ENCODE data around the gene SPECC1. TPM values are rescaled to one million over a fixed set of nuclear protein-coding genes. Genes with fewer than 3 reads are reported as not detected.
A peak's percentile ranks its signal among the peaks of the same experiment; 100 is the strongest.

The SPECC1 gene
- total and polyA plus RNA-seq, 9 of the 15 experiments (the other 6 are each of a cell fraction or from before 2014, with no cell fraction given), result 2.4 to 19.6 (median 14.7) TPM

DNA sequence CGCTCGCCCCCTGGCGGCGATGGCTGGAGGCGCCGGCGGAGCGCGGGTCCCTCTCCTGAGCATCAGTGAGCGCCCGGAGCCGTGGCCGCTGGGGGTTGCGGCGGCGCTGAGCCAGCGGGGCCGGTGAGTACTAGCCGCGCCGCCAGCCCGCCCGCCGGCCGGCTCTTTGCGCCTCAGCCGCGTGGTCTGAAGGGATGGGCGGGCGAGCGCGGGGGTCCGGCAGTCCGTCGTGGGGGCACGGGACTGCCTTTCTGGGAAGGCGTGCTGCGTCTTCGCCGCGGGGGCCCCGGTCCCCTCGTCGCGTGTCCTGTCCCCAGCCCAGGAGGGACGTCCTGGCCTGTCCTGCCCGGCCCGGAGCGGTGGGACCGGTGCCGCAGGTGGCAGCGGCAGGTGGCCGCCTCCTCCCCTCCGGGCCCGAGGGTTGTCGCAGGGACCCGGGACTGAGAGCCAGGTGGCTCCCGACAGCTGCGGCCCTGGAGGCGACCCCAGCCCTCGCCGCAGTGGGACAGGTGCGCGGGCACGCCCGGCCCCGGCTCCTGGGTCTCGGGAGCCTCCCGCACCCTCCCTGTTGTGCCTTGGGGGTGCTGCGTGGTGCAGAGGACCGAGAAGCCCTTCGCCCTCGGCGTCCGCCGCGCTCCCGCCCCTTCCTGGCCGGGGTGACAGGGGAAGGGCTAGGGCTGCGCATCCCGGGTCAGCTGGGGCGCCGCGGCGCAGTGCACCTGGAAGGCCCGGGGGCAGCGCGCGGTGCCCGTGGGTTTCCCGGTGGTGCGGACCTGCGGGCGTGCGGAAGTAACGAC, at the start of gene SPECC1 (continued):
- peak; percentile 40; the same call in 1 of the 2 replicates for TF ChIP-seq SIN3B (IDR thresholded peaks at IDR 0.05; ENCODE audit: low read depth)
- TF ChIP-seq, protein P1, sequence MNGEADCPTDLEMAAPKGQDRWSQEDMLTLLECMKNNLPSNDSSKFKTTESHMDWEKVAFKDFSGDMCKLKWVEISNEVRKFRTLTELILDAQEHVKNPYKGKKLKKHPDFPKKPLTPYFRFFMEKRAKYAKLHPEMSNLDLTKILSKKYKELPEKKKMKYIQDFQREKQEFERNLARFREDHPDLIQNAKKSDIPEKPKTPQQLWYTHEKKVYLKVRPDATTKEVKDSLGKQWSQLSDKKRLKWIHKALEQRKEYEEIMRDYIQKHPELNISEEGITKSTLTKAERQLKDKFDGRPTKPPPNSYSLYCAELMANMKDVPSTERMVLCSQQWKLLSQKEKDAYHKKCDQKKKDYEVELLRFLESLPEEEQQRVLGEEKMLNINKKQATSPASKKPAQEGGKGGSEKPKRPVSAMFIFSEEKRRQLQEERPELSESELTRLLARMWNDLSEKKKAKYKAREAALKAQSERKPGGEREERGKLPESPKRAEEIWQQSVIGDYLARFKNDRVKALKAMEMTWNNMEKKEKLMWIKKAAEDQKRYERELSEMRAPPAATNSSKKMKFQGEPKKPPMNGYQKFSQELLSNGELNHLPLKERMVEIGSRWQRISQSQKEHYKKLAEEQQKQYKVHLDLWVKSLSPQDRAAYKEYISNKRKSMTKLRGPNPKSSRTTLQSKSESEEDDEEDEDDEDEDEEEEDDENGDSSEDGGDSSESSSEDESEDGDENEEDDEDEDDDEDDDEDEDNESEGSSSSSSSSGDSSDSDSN (IDR thresholded peaks at IDR 0.05; ENCODE audit: borderline replicate concordance in 1 of 2, low read depth in 2 of 2, low read length in 2 of 2), result peak in 1 of 2 experiments; percentile 67; a peak in 1 of 4 replicates
- TF ChIP-seq, protein P2, sequence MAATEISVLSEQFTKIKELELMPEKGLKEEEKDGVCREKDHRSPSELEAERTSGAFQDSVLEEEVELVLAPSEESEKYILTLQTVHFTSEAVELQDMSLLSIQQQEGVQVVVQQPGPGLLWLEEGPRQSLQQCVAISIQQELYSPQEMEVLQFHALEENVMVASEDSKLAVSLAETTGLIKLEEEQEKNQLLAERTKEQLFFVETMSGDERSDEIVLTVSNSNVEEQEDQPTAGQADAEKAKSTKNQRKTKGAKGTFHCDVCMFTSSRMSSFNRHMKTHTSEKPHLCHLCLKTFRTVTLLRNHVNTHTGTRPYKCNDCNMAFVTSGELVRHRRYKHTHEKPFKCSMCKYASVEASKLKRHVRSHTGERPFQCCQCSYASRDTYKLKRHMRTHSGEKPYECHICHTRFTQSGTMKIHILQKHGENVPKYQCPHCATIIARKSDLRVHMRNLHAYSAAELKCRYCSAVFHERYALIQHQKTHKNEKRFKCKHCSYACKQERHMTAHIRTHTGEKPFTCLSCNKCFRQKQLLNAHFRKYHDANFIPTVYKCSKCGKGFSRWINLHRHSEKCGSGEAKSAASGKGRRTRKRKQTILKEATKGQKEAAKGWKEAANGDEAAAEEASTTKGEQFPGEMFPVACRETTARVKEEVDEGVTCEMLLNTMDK (IDR thresholded peaks at IDR 0.05; ENCODE audit: borderline replicate concordance, insufficient read depth, low read depth, low read length, poor library complexity, severe bottlenecking), result peak; percentile 95
- peak; percentile 85 for TF ChIP-seq ZFX (CRISPR knock-in tag; IDR thresholded peaks at IDR 0.05)
- TF ChIP-seq, protein P3, sequence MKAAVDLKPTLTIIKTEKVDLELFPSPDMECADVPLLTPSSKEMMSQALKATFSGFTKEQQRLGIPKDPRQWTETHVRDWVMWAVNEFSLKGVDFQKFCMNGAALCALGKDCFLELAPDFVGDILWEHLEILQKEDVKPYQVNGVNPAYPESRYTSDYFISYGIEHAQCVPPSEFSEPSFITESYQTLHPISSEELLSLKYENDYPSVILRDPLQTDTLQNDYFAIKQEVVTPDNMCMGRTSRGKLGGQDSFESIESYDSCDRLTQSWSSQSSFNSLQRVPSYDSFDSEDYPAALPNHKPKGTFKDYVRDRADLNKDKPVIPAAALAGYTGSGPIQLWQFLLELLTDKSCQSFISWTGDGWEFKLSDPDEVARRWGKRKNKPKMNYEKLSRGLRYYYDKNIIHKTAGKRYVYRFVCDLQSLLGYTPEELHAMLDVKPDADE (conservative IDR thresholded peaks at IDR 0.05; ENCODE audit: control insufficient read depth, low read depth, low read length), result peak; percentile 98; the same call in 1 of the 2 replicates
- TF ChIP-seq SAFB (IDR thresholded peaks at IDR 0.05; ENCODE audit: borderline replicate concordance, low read depth, low read length), result 0 out of 2 replicates have a peak, but pooled peaks have one; percentile 31
- 0 out of 2 replicates have a peak, but pooled peaks have one; percentile 35 for TF ChIP-seq SMC3 (conservative IDR thresholded peaks at IDR 0.05; ENCODE audit: insufficient read depth, low read depth, low read length)
- TF ChIP-seq HIVEP1 (CRISPR knock-in tag; IDR thresholded peaks at IDR 0.05), result no peak
- peak; percentile 80 for TF ChIP-seq L3MBTL2 (IDR thresholded peaks at IDR 0.05)
- TF ChIP-seq, protein P4, sequence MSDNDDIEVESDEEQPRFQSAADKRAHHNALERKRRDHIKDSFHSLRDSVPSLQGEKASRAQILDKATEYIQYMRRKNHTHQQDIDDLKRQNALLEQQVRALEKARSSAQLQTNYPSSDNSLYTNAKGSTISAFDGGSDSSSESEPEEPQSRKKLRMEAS (CRISPR knock-in tag; IDR thresholded peaks at IDR 0.05), result peak; percentile 87
- no peak for TF ChIP-seq ZNF24 (IDR thresholded peaks at IDR 0.05)
- TF ChIP-seq POLR3A (IDR thresholded peaks at IDR 0.05; ENCODE audit: borderline replicate concordance, extremely low read depth, insufficient read depth, insufficient read length), result no peak
- no peak for TF ChIP-seq CREB1 (IDR thresholded peaks at IDR 0.05)
- peak; percentile 28; the same call in 1 of the 2 replicates for TF ChIP-seq CREB1 (CRISPR knock-in tag; IDR thresholded peaks at IDR 0.05)
- TF ChIP-seq, protein P5, sequence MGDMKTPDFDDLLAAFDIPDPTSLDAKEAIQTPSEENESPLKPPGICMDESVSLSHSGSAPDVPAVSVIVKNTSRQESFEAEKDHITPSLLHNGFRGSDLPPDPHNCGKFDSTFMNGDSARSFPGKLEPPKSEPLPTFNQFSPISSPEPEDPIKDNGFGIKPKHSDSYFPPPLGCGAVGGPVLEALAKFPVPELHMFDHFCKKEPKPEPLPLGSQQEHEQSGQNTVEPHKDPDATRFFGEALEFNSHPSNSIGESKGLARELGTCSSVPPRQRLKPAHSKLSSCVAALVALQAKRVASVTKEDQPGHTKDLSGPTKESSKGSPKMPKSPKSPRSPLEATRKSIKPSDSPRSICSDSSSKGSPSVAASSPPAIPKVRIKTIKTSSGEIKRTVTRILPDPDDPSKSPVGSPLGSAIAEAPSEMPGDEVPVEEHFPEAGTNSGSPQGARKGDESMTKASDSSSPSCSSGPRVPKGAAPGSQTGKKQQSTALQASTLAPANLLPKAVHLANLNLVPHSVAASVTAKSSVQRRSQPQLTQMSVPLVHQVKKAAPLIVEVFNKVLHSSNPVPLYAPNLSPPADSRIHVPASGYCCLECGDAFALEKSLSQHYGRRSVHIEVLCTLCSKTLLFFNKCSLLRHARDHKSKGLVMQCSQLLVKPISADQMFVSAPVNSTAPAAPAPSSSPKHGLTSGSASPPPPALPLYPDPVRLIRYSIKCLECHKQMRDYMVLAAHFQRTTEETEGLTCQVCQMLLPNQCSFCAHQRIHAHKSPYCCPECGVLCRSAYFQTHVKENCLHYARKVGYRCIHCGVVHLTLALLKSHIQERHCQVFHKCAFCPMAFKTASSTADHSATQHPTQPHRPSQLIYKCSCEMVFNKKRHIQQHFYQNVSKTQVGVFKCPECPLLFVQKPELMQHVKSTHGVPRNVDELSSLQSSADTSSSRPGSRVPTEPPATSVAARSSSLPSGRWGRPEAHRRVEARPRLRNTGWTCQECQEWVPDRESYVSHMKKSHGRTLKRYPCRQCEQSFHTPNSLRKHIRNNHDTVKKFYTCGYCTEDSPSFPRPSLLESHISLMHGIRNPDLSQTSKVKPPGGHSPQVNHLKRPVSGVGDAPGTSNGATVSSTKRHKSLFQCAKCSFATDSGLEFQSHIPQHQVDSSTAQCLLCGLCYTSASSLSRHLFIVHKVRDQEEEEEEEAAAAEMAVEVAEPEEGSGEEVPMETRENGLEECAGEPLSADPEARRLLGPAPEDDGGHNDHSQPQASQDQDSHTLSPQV (IDR thresholded peaks at IDR 0.05), result peak; percentile 44; the same call in 1 of the 2 replicates
